GM18951 (cell line): Measurements from ENCODE around the gene BTBD9.

Experiments used
- POLR2A ChIP-seq: IDR thresholded peaks from 4 replicates; pipeline ENCODE4 v1.6.1; 2011; ENCODE audit warnings: mild to moderate bottlenecking; ENCODE audit not compliant: insufficient read length, insufficient read depth; ENCODE audit errors: extremely low read depth
- in situ Hi-C: fragments of 300-500 bp; cut with MboI; formaldehyde crosslinking; loops from one replicate; pipeline ENCODE4 v1.12.0; 2022; ENCODE audit warnings: low sequenced_read_pairs, mixed read lengths, inconsistent platforms; ENCODE audit not compliant: unreplicated experiment

Gene BTBD9

DNA sequence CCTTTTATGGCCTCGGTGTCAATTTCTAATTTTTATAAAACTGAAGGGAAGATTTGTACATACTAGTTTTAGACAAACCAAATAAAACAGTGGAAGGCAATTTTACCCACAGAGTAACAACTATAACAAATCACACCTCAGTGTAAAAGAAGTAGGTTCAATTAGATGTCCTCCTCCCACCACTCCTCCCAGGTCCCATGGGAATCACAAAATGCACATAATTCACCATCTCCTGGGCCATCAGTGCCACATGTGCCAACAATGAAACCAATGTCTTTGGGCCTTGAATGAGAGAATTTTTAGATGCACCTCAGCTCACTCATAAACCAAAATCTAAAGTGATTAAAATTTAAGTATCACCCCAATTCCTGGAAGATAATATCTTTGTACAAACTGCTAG is 267.8 kb downstream of the BTBD9 start:
- in situ Hi-C loops: no loop called here
- TF ChIP-seq POLR2A: no peak

- TF ChIP-seq POLR2A: no peak
- in situ Hi-C loops: no loop called here
Observed at GRCh38 chr6:38370653-38371601, 268.8 kb downstream of the BTBD9 start.

DNA sequence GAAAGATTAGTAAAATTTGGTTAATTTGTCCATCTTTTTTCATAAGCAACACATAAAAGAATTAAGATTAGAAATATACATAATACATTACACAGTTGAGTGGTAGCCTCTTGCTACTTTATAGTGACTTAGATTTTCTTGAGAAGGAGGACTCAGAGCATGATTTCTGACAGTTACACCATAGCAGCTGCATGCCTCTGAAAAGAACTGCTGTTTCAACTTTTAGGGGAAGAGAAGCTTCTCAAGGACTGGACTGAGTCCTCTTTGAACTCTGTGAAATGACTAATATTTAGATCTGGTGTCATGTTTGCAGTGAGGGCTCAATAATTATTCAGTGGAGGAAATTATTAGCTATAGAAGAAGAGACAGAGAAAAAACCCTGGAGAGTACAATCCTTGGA is 272.5 kb downstream of the BTBD9 start:
- in situ Hi-C loops: no loop called here
- no peak for TF ChIP-seq POLR2A

DNA sequence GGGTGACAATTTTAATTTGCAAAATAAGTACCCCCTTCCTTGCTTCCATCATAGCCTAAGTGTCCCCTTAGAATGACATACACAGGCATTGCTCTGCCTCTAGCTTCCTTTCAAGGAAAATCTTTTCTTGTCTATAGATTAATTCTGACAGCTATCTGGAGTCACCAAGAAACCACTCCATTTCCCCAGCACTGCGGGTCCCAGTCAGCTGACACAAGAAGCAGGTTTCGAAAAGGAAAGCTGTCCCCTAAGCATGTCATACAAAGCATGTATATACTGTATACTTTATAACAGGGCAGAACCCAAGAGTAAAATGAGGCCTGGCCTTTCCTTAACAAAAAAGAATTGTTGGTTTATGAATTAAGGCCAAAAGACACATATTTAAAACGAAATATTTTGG is 273.5 kb downstream of the BTBD9 start:
- in situ Hi-C loops: no loop called here

DNA sequence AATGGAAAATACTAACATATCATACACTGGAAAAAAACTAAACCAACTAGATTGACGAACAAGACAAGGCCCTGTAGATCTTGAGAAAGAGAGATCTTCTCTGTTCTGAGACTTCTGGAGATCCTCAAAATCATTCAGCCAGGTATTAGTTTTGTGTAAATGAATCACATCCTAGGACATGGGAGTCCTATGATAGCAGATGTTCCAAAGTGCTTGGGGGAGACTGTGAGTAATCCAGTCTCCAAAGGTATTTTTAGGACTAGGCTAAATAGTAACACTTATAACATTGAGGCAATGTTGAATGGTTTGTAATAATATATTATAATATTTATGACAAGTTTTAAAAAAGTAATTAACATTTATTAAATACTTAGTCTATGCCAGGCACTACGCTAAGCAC is 275.0 kb downstream of the BTBD9 start:
- no peak for TF ChIP-seq POLR2A
- in situ Hi-C loops: no loop called here

More for the DNA sequence above, 273.5 kb downstream of the BTBD9 start:
- no peak for TF ChIP-seq POLR2A

DNA sequence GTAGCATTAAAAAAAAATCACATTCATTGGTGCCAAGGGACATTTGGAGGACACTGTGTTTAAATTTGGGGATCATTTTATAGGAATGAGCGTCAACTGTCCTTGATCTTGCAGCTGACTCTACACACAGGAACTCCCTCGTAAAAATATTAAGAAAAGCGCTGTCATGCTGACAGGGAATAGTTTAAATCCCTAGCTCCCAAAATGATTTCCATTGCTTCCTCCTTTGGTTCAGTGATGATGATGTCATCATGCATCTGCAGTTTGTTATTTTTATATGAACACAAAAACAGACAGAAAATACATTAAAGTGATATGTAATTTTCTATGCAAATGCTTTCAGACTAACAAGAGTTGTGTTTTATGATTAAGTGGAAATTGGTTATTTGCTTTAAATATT is 275.6 kb downstream of the BTBD9 start:
- in situ Hi-C loops: no loop called here
- no peak for TF ChIP-seq POLR2A

DNA sequence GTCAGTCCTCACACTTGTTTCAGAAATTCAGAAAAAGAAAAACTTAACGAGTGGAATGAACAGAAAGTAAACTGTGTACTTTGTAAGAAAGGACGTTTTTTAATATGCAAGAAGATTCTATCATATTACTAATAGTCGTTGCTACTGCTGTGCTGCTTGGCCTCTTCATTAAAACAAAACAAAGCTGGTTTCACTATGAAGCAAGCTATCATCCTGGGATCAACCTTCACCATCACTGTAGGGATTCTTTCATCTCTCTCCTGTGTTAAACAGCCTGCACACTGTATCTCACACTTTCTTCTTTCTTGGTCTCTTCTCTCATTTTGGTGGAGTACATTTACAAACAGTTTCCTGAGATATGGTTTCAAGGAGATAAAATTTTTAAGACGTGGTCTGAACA is 284.2 kb downstream of the BTBD9 start:
- no peak for TF ChIP-seq POLR2A
- in situ Hi-C loops: no loop called here

GRCh38 chr6:38354905-38355304 is 284.8 kb downstream of the BTBD9 start:
- in situ Hi-C loops: no loop called here
- TF ChIP-seq POLR2A: no peak

DNA sequence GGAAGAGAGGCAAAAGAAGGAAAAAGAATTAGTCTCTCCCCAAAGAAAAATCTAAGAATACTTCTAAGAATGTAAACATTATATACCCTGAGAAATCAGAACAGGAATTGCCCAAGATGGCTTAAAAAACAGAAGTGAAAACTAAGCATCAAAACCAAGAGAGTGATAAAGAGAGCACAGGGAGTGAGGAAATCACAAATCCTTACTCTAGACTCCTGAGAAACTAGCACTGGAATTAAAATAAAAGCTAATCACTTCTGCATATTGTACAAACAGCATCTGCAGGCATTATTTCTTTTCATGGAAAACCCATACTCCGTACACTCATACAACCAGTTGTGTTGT is 285.7 kb downstream of the BTBD9 start:
- in situ Hi-C loops: no loop called here
- no peak for TF ChIP-seq POLR2A

GRCh38 chr6:38353310-38354036 is 286.3 kb downstream of the BTBD9 start:
- TF ChIP-seq POLR2A: no peak
- in situ Hi-C loops: no loop called here

GRCh38 chr6:38352636-38353035 is 287.1 kb downstream of the BTBD9 start:
- in situ Hi-C loops: no loop called here
- no peak for TF ChIP-seq POLR2A

- in situ Hi-C loops: no loop called here
- TF ChIP-seq POLR2A: no peak
Observed at GRCh38 chr6:38350942-38351341, 288.8 kb downstream of the BTBD9 start.

DNA sequence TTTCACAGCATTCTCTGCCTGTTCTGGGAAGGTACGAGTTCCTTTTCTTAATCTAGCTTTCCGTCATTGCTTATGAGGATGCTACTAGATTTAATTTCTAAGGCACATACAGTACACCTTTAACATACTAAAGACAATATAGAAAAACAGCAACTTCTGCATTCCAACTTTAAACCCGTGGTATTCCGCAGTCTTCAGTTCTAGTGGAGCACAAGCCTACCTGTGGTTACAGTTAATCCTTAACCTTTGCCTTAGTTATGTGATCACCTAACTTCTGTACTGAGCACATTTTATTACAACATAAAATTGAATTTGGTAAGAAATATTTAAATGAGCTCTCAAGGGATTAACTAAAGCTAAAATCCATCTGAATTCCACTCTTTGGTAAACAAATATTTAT is 289.5 kb downstream of the BTBD9 start:
- in situ Hi-C loops: no loop called here
- TF ChIP-seq POLR2A: no peak

DNA sequence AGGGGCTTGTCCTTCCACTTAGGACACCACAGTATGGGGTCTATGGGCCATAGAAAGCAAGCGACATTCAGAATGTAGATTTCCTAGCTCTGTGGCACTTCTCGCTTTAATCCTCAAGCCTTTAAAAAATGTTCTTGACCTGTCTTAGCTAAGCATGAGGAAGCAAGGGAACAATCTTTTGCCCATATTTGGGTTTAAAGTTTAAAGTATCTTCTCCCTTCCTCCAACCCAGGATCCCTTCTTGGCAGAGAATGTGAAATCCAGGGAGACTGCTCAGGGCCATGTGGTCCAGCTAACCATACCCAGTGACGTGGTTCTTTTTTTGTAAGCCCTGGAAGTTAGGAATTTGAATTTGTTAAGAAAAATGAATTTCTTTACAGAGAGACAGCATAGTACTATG is 289.9 kb downstream of the BTBD9 start:
- no peak for TF ChIP-seq POLR2A
- in situ Hi-C loops: no loop called here
